ENCODE results near the gene NINL.
A peak's percentile ranks its signal among the peaks of the same experiment; 100 is the strongest.

DNA sequence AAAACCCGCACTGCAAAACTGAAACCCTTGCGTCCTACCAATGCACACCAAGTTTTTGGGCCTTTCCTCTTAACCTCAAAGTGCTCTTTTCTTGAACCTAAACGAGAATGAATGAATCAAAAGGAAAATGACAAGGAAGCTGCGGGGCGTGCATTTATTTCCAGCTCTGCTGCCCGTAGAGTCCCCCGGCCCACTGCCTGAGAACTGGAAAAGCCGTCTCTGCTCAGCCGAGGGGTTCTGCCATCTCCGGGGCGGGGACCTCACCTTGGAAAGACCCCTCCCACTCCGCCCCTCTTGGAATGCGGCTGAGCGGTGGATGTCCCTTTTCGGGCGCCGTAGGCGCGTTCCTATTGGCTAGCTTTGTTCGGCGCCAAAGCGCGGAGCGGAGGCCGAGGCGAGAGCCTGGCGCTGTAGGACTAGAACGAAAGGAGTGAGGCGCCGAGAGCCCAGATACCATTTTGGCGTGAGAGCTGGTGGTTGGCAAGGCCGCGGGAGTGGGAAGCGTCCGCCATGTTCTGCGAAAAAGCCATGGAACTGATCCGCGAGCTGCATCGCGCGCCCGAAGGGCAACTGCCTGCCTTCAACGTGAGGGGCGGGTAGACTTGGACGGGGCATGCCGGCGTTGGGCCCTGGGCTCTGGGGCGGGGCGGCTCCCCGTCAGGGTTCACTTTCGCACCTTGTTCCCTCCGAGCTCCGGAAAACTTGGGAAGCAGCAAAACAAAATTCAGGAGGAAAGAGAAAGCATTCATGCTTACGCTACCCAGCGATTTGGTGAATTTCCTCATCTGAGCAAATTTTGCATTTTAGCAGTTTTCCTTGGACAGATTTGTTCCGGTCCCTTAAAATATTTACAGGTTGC, 177.8 kb downstream of the NINL start, which contains the start of gene GINS1:
- TF ChIP-seq, protein P1, sequence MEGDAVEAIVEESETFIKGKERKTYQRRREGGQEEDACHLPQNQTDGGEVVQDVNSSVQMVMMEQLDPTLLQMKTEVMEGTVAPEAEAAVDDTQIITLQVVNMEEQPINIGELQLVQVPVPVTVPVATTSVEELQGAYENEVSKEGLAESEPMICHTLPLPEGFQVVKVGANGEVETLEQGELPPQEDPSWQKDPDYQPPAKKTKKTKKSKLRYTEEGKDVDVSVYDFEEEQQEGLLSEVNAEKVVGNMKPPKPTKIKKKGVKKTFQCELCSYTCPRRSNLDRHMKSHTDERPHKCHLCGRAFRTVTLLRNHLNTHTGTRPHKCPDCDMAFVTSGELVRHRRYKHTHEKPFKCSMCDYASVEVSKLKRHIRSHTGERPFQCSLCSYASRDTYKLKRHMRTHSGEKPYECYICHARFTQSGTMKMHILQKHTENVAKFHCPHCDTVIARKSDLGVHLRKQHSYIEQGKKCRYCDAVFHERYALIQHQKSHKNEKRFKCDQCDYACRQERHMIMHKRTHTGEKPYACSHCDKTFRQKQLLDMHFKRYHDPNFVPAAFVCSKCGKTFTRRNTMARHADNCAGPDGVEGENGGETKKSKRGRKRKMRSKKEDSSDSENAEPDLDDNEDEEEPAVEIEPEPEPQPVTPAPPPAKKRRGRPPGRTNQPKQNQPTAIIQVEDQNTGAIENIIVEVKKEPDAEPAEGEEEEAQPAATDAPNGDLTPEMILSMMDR (IDR thresholded peaks at IDR 0.05; ENCODE audit: low read depth, low read length) = no peak
- peak; percentile 82 for TF ChIP-seq POLR2A (IDR thresholded peaks at IDR 0.05; ENCODE audit: extremely low read depth, insufficient read length)
- no peak for TF ChIP-seq MAX (IDR thresholded peaks at IDR 0.05; ENCODE audit: low read depth, low read length)

Data from NB4 (cell line).